ACC112 (cell line): ENCODE measurements around the gene STYX.
A peak's percentile ranks its signal among the peaks of the same experiment; 100 is the strongest.

ENCODE experiments used
- H2AFZ ChIP-seq: fragments of 200-600 bp; sonication (generic); one replicate; pipeline ENCODE4 v1.6.0; 2017; ENCODE audit warnings: antibody characterized with exemption, low read length; ENCODE audit not compliant: unreplicated experiment
- H3K27ac ChIP-seq: fragments of 200-600 bp; sonication (generic); 2 replicates; pipeline ENCODE4 v1.5.1; 2014; ENCODE audit warnings: low read depth, mild to moderate bottlenecking, antibody characterized with exemption, low read length, moderate library complexity
- H3K27me3 ChIP-seq: fragments of 200-600 bp; sonication (generic); 2 replicates; pipeline ENCODE4 v1.6.1; 2014; ENCODE audit warnings: mild to moderate bottlenecking, antibody characterized with exemption, low read length, moderate library complexity, mixed read lengths; ENCODE audit not compliant: insufficient read depth
- H3K36me3 ChIP-seq: fragments of 200-600 bp; sonication (generic); 2 replicates; pipeline ENCODE4 v1.6.1; 2016; ENCODE audit warnings: mild to moderate bottlenecking, antibody characterized with exemption, low read length, moderate library complexity, mixed read lengths; ENCODE audit not compliant: insufficient read depth
- H3K4me1 ChIP-seq: fragments of 200-600 bp; sonication (generic); one replicate; pipeline ENCODE4 v1.6.1; 2016; ENCODE audit warnings: low read length, mixed read lengths; ENCODE audit not compliant: insufficient read depth, unreplicated experiment, control insufficient read depth
- H3K4me3 ChIP-seq: fragments of 200-600 bp; sonication (generic); 2 replicates; pipeline ENCODE4 v1.5.1; 2014; ENCODE audit warnings: mild to moderate bottlenecking, low read depth, low read length
- H3K79me2 ChIP-seq: fragments of 200-600 bp; sonication (generic); one replicate; pipeline ENCODE4 v1.6.0; 2016; ENCODE audit warnings: low read length; ENCODE audit not compliant: control insufficient read depth, unreplicated experiment, insufficient read depth

STYX gene

DNA sequence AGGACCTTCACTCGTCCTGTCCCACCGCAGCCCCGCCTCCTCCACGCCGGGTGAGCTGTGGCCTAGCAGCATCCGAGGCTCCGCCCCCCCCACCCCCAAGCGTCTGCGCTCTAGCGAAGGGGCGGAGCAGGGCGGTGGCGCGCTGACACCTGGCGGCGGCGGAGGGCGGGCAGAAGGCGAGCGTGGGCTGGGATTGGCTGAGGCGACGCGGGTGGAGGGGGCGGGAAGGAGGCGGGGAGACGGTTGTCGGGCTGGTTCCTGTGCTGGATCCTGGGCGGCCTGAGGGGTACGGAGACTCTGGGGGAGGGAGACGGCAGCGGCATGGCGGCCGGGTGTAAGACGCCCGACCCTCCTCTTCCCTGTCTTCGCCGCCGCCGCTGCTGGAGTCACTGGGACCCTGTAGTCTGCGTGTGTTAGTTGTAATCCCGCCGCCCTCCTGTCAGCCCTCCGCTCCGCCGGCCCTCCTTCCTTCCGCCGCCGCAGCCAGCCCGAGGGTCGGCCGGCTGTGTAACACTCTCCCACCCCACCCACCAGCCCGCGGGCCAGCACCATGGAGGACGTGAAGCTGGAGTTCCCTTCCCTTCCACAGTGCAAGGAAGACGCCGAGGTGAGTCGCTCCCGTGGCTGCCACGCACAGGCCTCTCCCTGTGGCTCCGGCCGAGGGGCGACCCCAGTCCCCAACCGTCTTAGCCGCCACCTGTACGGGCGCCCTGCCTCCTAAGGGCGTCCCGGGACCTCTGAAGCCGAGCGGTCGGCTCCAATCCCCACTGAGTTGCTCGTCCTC, at the start of gene STYX:
Gene STYX, plus strand, starts transcription at position 242 of the 784 bp plus-strand sequence. Its CDS starts 309 bp downstream, at position 551.
- H2AFZ ChIP-seq, result peak within 1 kb of the TSS; percentile 74
- peaks cover 33% of the 10 kb centered on the region for H3K79me2 ChIP-seq
- H3K27me3 ChIP-seq, result no peaks in the 10 kb centered on the region
- H3K27ac ChIP-seq, result peak within 1 kb of the TSS; percentile 73
- peaks cover 33% of the 10 kb centered on the region for H3K36me3 ChIP-seq
- H3K4me1 ChIP-seq, result no peaks in the 10 kb centered on the region
- H3K4me3 ChIP-seq, result peak within 1 kb of the TSS; percentile 97

DNA sequence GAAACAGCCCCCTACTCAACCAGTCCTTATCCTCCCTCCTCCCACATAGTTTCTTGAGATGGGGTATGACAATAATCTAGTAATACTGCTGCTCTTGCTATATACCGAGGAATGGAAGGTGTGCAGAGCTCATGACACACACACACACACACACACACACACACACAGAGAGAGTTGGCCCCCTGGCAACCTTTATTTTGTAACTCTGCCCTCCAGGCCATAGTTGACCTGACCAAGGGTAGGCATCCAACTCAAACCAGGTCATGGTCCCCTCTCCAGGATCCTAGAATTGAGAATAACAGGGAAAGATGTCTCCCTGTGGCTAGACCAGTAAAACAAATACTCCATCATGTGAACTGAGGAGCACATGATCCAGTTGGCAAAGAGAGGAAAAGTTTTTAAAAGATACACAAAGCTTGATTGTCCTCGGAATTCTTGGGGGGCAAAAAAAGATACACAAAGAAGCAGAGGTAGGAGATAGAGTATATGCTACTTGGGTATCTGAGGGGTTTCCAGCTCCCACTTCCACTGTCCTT, 45.9 kb upstream of the STYX start:
- Histone ChIP-seq H3K27ac (no peak overlapping the region), H2AFZ (no peak overlapping the region), H3K27me3 (no peaks in the 10 kb centered on the region), H3K4me3 (no peak overlapping the region), H3K79me2 (peaks cover 65% of the 10 kb centered on the region), H3K36me3 (peaks cover 5% of the 10 kb centered on the region), H3K4me1 (peaks cover 4% of the 10 kb centered on the region)

GRCh38 chr14:52686176-52686575, 43.8 kb upstream of the STYX start:
- H3K4me1 ChIP-seq, result peaks cover 6% of the 10 kb centered on the region
- no peaks in the 10 kb centered on the region for H3K27me3 ChIP-seq
- no peak overlapping the region for H3K27ac ChIP-seq
- H2AFZ ChIP-seq, result no peak overlapping the region
- H3K4me3 ChIP-seq, result no peak overlapping the region
- no peaks in the 10 kb centered on the region; the same call in 1 of the 2 replicates for H3K36me3 ChIP-seq
- H3K79me2 ChIP-seq, result peaks cover 81% of the 10 kb centered on the region

- H3K4me3 ChIP-seq, result no peak overlapping the region
- H3K79me2 ChIP-seq, result peaks cover 91% of the 10 kb centered on the region
- no peak overlapping the region for H3K27ac ChIP-seq
- H3K27me3 ChIP-seq, result no peaks in the 10 kb centered on the region
- H2AFZ ChIP-seq, result no peak overlapping the region
- no peaks in the 10 kb centered on the region for H3K36me3 ChIP-seq
- H3K4me1 ChIP-seq, result peaks cover 27% of the 10 kb centered on the region
Measured at GRCh38 chr14:52690983-52691760, 38.8 kb upstream of the STYX start.

DNA sequence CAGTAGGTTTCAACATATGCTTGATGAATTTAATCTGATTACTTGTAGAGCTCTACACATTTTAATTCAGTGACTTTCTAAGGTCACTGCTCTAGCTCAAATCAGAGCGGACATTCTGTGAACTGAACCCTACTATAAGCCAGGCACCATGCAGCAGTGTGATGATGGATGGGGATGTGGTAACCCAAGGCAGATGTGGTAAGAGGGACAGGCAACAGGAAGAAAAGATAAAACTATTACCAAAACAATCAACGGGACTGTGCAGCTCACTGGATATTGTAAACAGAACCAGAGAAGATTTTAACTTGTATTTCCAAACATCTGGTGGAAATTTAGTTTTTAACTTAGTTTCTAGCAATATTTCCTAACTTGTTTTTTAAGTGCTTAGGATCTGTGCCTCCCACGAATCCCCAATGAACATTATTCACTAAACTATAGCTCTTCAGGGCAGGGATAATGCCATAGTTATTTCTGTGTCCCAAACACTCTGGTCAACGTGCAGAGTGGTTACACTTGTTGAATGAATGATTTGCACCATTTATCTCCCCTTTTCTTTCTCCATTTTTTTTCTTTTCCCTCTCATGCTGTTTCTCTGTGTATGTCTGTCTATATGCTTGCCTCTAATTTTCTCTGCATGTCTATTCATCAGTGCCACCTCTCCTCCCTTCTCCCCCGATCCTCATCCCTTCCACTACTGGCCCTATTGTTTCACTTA, 37.6 kb upstream of the STYX start:
- Histone ChIP-seq H3K36me3 (no peaks in the 10 kb centered on the region), H3K27me3 (no peaks in the 10 kb centered on the region), H3K4me3 (peak overlapping the region; percentile 54), H3K79me2 (peaks cover 79% of the 10 kb centered on the region), H3K4me1 (peaks cover 27% of the 10 kb centered on the region), H3K27ac (no peak overlapping the region), H2AFZ (no peak overlapping the region)

DNA sequence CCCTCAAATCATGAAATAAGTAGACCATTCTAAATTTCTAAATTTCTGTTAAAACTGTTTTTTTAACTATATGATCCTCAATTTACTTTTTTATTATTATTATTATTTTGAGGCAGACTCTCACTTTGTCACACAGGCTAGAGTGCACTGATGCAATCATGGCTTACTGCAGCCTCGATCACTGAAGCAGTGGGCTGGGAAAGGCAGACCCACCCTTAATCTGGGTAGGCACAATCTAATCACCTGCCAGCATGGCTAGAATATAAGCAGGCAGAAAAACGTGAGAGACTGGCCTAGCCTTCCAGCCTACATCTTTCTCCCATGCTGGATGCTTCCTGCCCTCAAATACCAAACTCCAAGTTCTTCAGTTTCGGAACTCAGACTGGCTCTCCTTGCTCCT, 36.9 kb upstream of the STYX start:
- Histone ChIP-seq H3K27me3 (no peaks in the 10 kb centered on the region), H3K36me3 (no peaks in the 10 kb centered on the region), H3K4me3 (peak overlapping the region; percentile 95; the same call in 1 of the 2 replicates), H3K4me1 (peaks cover 27% of the 10 kb centered on the region), H2AFZ (no peak overlapping the region), H3K27ac (no peak overlapping the region), H3K79me2 (peaks cover 73% of the 10 kb centered on the region)

GRCh38 chr14:52693532-52693931, 36.4 kb upstream of the STYX start:
- H3K27me3 ChIP-seq, result no peaks in the 10 kb centered on the region
- H3K36me3 ChIP-seq, result no peaks in the 10 kb centered on the region
- peak overlapping the region; percentile 95 for H3K4me3 ChIP-seq
- no peak overlapping the region for H2AFZ ChIP-seq
- no peak overlapping the region for H3K27ac ChIP-seq
- peaks cover 27% of the 10 kb centered on the region for H3K4me1 ChIP-seq
- H3K79me2 ChIP-seq, result peaks cover 68% of the 10 kb centered on the region

DNA sequence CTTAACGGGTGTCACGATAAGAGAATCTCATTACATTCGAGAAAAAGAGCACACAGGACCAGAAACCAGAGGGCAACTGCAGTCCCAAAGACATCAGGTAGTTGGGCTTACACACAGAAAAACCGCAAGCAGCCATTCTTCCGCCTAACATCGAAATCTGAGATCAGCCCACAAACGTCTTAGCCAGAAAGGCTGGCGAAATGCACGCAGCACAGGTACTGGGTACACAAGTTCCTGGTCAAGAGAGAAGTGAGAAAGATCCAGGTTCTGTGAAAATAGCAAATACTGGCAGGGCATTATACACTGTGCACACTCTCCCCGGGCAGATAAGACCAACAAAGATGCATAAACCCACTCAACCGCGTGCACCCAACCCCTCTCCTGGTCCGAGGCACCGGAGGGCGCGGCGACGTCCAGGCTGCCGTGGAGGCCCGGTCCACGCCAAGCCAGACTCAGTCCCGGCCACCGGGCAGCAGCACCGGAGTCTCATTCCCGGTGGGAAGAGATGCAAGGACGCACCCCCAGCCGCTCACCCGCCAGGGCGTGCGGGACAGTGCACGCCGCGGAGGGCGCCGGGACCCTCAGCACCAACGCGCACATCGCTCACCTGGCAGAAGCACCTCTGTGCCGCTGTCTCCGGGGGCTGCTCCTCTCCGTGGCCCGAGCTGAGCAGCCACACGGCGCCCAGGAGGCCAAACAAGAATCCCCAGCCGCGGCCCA, 35.0 kb upstream of the STYX start:
- Histone ChIP-seq H3K4me1 (peaks cover 27% of the 10 kb centered on the region), H3K36me3 (no peaks in the 10 kb centered on the region), H2AFZ (no peak overlapping the region), H3K27me3 (no peaks in the 10 kb centered on the region), H3K27ac (peak overlapping the region; percentile 97), H3K4me3 (peak overlapping the region; percentile 95), H3K79me2 (peaks cover 54% of the 10 kb centered on the region)

GRCh38 chr14:52695481-52696091, 34.4 kb upstream of the STYX start, which contains the start of gene ERO1A:
TSS of gene ERO1A (minus strand) at chr14:52695558. CDS start at chr14:52695481, 77 bp downstream.
- peaks cover 34% of the 10 kb centered on the region for H3K4me1 ChIP-seq
- peak within 1 kb of the TSS; percentile 97 for H3K27ac ChIP-seq
- peak within 1 kb of the TSS; percentile 95 for H3K4me3 ChIP-seq
- no peaks in the 10 kb centered on the region for H3K27me3 ChIP-seq
- H3K79me2 ChIP-seq, result peaks cover 47% of the 10 kb centered on the region
- peak within 1 kb of the TSS; percentile 70 for H2AFZ ChIP-seq
- H3K36me3 ChIP-seq, result no peaks in the 10 kb centered on the region
